Measurements from ENCODE around the gene ZNF831.

- no peak for TF ChIP-seq CTCF (IDR thresholded peaks at IDR 0.05)
- no peak for TF ChIP-seq POLR2A (IDR thresholded peaks at IDR 0.05)
- no peak for TF ChIP-seq EP300 (IDR thresholded peaks at IDR 0.05)
Measured at GRCh38 chr20:59171986-59172385, 8.4 kb downstream of the ZNF831 start.

All from ovary (tissue), 3 donors.